ENCODE measurements around the gene CYP3A4.
"Not testable (repeated sequence)": the region's sequence is repeated elsewhere in the genome, so short reads cannot be mapped to it uniquely, and the experiment has no call there.

The CYP3A4 gene

DNA sequence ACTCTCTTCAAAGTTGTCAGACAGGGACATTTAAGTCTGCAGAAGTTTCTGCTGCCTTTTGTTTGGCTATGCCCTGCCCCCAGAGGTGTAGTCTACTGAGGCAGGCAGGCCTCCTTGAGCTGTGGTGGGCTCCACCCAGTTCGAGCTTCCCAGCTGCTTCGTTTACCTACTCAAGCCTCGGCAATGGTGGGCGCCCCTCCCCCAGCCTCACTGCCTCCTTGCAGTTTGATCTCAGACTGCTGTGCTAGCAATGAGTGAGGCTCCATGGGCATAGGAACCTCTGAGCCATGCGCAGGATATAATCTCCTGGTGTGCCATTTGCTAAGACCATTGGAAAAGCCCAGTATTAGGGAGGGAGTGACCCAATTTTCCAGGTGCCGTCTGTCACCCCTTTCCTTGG is 19.1 kb upstream of the CYP3A4 start:
- not testable (repeated sequence) for H3K9me3 Mint-ChIP-seq, H3K36me3 Mint-ChIP-seq, H3K27ac Mint-ChIP-seq, H3K4me1 Mint-ChIP-seq, H3K4me3 Mint-ChIP-seq, ATAC-seq
- peaks cover 89% of the 10 kb centered on the region for H3K27me3 Mint-ChIP-seq

DNA sequence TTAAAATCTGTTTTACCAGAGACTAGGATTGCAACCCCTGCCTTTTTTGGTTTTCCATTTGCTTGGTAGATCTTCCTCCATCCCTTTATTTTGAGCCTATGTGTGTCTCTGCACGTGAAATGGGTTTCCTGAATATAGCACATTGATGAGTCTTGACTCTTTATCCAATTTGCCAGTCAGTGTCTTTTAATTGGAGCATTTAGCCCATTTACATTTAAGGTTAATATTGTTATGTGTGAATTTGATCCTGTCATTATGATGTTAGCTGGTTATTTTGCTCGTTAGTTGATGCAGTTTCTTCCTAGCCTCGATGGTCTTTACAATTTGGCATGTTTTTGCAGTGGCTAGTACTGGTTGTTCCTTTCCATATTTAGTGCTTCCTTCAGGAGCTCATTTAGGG is 17.4 kb upstream of the CYP3A4 start:
- Mint-ChIP-seq H3K27me3 (peaks cover 82% of the 10 kb centered on the region), H3K9me3 (peaks cover 13% of the 10 kb centered on the region)
- H3K36me3 Mint-ChIP-seq, H3K27ac Mint-ChIP-seq, ATAC-seq, H3K4me3 Mint-ChIP-seq, H3K4me1 Mint-ChIP-seq: not testable (repeated sequence)

DNA sequence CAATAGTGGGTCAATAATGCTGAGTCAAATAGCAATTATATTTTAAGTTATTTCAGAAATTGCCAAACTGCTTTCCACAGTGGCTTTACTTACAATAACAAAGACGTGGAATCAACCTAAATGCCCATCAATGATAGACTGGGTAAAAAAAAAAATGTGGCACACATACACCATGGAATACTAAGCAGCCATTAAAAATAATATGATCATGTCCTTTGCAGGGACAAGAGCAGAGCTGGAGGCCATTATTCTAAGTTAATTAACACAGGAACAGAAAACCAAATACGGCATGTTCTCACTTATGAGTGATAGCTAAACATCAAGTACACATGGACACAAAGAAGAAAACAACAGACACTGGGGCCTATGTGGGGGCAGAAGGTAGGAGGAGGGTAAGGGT is 15.0 kb upstream of the CYP3A4 start:
- ATAC-seq, result no peak
- Mint-ChIP-seq H3K27me3 (peaks cover 79% of the 10 kb centered on the region), H3K9me3 (peaks cover 11% of the 10 kb centered on the region)

DNA sequence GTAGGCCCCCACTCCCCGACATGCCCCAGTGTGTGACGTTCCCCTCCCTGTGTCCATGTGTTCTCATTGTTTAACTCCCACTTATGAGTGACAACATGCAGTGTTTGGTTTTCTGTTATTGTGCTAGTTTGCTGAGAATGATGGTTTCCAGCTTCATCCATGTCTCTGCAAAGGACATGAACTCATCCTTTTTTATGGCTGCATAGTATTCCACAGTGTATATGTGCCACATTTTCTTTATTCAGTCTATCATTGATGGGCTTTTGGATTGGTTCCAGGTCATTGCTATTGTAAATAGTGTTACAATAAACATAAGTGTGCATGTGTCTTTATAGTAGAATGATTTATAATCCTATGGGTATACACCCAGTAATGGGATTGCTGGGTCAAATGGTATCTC is 11.9 kb upstream of the CYP3A4 start:
- Mint-ChIP-seq H3K27me3 (peaks cover 67% of the 10 kb centered on the region), H3K9me3 (peaks cover 11% of the 10 kb centered on the region)
- H3K27ac Mint-ChIP-seq, H3K4me3 Mint-ChIP-seq, ATAC-seq, H3K4me1 Mint-ChIP-seq, H3K36me3 Mint-ChIP-seq: not testable (repeated sequence)

More for the DNA sequence above, 15.0 kb upstream of the CYP3A4 start:
- Mint-ChIP-seq H3K36me3 (no peaks in the 10 kb centered on the region), H3K4me3 (no peak overlapping the region), H3K27ac (no peak overlapping the region), H3K4me1 (no peaks in the 10 kb centered on the region)

DNA sequence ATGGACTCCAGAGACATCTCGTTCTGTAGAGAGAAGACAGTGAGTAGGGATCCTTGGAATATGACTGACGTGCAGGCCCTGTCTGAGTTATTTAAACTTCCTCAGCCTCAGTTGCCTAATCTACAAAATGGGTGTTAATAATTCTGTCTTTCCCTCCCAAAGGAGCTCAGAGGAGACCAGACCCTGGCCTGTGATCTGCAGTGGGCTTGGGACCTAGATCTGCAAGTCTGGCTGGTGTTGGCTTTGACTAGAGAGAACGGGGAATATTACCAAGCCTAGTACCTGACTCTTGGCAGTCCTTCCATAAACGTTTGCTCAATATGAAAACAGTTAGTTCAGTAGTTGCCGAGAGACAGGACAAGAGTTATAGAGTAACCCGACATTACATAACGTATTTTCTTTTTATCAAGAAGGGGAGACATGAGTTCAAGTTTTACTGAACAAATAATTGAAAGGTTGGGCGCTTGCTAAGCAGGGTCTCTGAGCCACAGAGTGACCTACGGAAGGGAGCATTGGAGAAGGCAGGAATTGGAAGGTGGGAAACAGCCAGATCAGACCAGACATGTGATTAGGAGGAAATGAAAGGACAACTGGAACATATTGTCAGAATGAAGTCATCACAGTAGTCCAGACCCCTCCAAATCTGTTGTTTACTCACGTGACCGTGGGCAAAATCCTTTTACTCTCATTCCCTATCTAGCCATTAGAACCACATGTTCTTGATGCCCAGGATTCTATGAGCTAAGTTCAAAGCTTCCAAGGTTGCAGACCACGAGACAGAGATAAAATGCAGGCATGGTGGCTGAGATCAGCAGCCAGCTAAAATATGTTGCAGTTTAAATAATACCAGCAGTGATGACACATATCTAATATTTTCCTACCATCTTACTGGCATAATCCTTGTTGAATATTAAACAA is 10.9 kb upstream of the CYP3A4 start:
- peaks cover 11% of the 10 kb centered on the region for H3K9me3 Mint-ChIP-seq
- no peaks in the 10 kb centered on the region for H3K4me1 Mint-ChIP-seq
- peaks cover 66% of the 10 kb centered on the region for H3K27me3 Mint-ChIP-seq
- ATAC-seq, result no peak
- H3K27ac Mint-ChIP-seq, result no peak overlapping the region
- H3K36me3 Mint-ChIP-seq, result no peaks in the 10 kb centered on the region
- no peak overlapping the region for H3K4me3 Mint-ChIP-seq

DNA sequence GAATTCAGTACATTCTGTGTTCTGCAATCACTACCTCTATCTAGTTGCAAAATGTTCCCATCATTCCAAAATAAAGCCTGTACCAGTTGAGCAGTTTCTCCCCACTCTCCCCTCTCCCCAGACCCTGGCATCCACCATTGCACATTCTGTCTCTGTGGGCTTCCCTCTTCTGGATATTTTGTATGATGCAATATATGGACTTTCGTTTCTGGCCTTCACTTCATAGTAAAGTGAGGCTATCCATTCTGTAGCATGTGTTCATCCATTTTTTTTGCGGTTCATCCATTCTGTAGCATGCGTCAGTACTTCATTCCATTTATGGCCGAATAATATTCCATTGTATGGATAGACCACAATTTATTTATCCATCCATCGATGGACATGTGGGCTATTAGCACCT is 9.5 kb upstream of the CYP3A4 start:
- no peaks in the 10 kb centered on the region for H3K36me3 Mint-ChIP-seq
- no peaks in the 10 kb centered on the region for H3K4me1 Mint-ChIP-seq
- ATAC-seq, result no peak

DNA sequence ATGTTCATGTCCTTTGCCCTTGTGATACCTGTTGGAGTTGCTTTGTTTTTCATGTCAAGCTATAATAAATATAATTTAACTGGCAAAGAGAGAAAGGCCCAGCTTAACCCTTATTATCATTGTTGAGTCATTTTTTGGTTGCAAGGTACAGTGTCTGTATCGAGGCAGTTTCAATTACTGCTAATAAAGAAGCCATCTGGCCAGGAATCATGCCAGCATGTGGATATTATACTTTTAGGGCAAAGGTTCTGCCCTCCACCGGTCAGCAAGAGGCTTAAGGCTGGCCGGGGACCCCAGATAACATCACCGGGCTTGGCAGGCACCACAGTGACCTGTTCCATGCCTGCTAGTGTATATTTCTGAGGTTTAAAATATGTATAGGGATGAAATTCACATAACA is 9.0 kb upstream of the CYP3A4 start:
- Mint-ChIP-seq H3K4me1 (no peaks in the 10 kb centered on the region), H3K9me3 (peaks cover 6% of the 10 kb centered on the region), H3K36me3 (no peaks in the 10 kb centered on the region), H3K27ac (no peak overlapping the region), H3K4me3 (no peak overlapping the region), H3K27me3 (peaks cover 71% of the 10 kb centered on the region)
- ATAC-seq, result no peak

More for the DNA sequence above, 9.5 kb upstream of the CYP3A4 start:
- Mint-ChIP-seq H3K27ac (no peak overlapping the region), H3K9me3 (peaks cover 11% of the 10 kb centered on the region), H3K27me3 (peaks cover 73% of the 10 kb centered on the region), H3K4me3 (no peak overlapping the region)

DNA sequence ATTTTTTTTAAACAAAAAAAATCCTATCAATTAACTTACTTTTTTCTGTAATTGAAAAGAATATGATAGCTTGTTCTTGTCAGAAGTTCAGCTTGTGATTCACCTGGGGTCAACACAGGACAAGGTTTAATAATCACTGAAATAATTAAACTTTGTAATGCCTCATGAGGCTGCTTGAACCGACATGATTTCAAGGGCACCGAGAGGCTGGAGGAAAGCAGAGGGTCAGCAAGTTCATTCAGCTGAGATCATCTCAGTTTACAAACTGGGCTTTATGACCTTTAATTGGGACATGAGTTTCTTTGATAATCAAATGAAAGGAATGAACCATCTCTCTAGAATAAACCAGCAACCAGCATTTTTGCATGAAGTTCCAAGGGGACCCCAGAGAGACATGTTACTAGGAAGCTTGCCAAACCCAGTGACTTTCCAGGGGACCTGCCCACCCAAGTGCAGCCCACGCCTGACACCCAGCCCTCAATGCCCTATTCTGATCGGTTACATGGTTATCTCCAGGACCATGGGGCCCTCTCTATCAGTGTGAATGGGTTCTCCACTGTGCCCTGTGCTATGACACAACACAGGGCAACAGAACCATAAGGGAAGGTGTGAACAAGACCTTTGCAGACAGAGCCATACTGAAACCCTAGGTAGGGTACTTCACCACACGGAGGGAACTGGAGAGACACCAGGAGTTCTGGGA is 7.8 kb upstream of the CYP3A4 start:
- Mint-ChIP-seq H3K36me3 (no peaks in the 10 kb centered on the region), H3K4me3 (no peak overlapping the region), H3K4me1 (no peaks in the 10 kb centered on the region), H3K27ac (no peak overlapping the region), H3K27me3 (peaks cover 64% of the 10 kb centered on the region), H3K9me3 (peaks cover 3% of the 10 kb centered on the region)
- ATAC-seq, result peak; percentile 47

DNA sequence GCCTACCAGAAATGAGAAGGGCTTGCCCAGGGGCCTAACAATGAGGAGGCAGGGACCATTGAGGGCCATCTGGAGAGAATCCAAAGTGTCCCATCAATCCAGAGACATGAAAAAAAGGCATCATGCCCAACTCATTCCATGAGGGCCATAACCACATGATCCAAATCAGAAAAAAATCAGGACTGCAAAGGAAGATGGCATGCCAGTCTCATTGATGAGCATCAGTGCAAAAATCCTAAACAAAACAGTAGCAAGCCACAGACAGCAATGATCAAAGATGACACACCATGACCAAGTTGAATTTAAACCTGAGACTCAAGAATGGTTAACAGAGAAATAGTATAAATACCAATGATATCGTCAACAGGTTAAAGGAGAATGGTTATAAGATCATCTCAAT is 7.0 kb upstream of the CYP3A4 start:
- no peak overlapping the region for H3K4me3 Mint-ChIP-seq
- no peak for ATAC-seq
- H3K9me3 Mint-ChIP-seq, result peaks cover 3% of the 10 kb centered on the region
- no peak overlapping the region for H3K27ac Mint-ChIP-seq
- H3K36me3 Mint-ChIP-seq, result no peaks in the 10 kb centered on the region
- H3K27me3 Mint-ChIP-seq, result peaks cover 60% of the 10 kb centered on the region
- H3K4me1 Mint-ChIP-seq, result no peaks in the 10 kb centered on the region

DNA sequence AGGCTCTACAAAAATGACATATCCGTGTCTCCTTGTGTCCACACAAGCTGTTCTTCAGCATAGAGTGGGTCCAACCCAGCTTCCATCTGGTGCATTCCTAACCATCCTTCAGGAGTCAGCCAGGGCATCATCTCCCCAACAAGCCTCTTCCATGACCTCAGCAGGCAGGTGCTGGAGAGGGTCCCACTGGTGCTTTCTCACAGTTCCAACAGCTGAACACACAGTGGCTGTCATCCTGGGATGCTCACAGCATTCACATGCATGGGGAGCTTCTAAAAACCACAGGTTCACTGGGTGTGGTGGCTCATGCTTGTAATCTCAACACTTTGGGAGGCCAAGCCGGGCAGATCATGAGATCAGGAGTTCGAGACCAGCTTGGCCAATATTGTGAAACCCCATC is 6.4 kb upstream of the CYP3A4 start:
- H3K9me3 Mint-ChIP-seq, result no peaks in the 10 kb centered on the region
- no peak overlapping the region for H3K27ac Mint-ChIP-seq
- peaks cover 61% of the 10 kb centered on the region for H3K27me3 Mint-ChIP-seq

DNA sequence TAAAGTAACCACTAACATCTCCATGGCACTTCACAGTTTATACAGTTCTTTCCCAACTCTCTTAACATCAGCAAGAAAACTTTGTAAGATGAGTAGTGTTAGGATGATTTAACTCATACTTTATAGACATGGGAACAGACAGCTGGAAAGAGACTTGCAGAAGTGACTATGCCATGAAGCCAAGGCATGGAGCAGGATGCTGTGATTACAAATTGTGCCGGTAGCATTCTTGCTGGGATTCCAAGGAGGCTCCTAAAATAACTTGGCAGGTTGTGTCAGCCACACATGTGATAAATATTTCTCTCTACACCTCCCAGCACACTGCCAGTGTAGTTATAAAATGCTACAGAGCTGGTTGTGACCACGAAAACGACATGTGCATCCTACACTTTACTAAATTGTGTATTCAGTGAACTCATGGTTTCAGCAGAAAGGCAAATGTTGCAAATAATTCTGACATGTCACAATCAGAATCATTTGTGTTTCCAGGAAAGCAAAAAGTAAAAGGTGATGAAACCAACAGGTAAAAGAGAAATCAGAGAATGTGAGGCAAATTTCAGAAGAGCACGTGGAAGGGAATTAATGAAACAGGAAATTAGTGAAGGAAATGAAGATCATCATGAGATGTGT is 5.6 kb upstream of the CYP3A4 start:
- no peak overlapping the region for H3K4me3 Mint-ChIP-seq
- no peaks in the 10 kb centered on the region for H3K36me3 Mint-ChIP-seq
- H3K9me3 Mint-ChIP-seq, result no peaks in the 10 kb centered on the region
- H3K4me1 Mint-ChIP-seq, result no peaks in the 10 kb centered on the region
- no peak for ATAC-seq
- H3K27ac Mint-ChIP-seq, result no peak overlapping the region
- H3K27me3 Mint-ChIP-seq, result peaks cover 62% of the 10 kb centered on the region

More for the DNA sequence above, 6.4 kb upstream of the CYP3A4 start:
- H3K36me3 Mint-ChIP-seq, result no peaks in the 10 kb centered on the region
- ATAC-seq, result no peak
- H3K4me3 Mint-ChIP-seq, result no peak overlapping the region
- H3K4me1 Mint-ChIP-seq, result no peaks in the 10 kb centered on the region

DNA sequence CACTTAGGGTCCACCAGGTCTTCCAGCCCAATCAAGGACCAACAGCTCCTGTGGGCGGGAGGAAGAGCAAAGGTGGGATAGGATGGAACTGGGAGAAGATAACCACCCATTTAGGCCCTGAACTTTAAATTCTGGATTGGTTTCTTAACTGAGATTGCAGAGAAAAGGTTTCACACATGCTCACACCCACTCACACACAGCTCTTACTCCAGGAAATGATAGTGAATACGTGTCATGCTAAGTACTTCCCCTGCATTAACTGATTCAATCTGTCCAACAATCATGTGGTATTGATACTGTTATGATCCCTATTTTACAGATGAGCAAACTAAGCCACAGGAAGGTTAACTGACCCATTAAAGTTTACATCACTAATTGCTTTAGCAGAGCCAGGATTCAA is 4.6 kb upstream of the CYP3A4 start:
- Mint-ChIP-seq H3K27ac (no peak overlapping the region), H3K9me3 (no peaks in the 10 kb centered on the region), H3K4me1 (no peaks in the 10 kb centered on the region), H3K4me3 (no peak overlapping the region), H3K27me3 (peaks cover 63% of the 10 kb centered on the region), H3K36me3 (no peaks in the 10 kb centered on the region)
- ATAC-seq, result no peak

DNA sequence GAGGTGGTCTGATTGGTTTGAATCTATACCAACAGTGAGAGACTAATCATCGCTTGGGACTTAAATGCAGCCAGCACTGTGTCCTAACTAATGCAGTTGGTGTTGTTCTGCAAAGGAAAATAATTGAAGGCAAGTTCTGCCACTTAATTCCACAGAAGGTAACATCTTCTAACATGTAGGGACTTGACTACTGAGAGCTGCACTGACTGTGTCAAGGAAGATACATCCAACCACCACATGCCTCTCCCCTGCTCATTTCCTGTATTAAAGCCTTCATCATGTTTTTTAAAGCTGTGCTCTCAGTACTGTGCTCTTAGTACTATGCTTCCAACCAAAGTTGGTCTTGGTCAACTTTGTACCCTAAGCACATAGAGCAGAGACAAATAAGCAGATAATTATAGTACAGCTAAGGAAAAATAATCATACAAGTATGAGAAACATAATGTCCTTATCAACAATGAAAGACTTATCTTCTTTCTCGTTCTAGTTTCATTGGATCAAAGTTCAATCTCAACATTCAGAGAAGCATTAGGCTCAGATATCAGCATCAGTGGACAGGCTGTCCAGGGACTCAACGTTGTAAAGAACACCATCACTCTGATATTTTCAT is 2.8 kb upstream of the CYP3A4 start:
- H3K27me3 Mint-ChIP-seq, result peaks cover 54% of the 10 kb centered on the region
- no peak overlapping the region for H3K27ac Mint-ChIP-seq
- H3K4me3 Mint-ChIP-seq, result no peak overlapping the region
- no peaks in the 10 kb centered on the region for H3K9me3 Mint-ChIP-seq
- no peak for ATAC-seq
- H3K4me1 Mint-ChIP-seq, result no peaks in the 10 kb centered on the region
- H3K36me3 Mint-ChIP-seq, result no peaks in the 10 kb centered on the region

DNA sequence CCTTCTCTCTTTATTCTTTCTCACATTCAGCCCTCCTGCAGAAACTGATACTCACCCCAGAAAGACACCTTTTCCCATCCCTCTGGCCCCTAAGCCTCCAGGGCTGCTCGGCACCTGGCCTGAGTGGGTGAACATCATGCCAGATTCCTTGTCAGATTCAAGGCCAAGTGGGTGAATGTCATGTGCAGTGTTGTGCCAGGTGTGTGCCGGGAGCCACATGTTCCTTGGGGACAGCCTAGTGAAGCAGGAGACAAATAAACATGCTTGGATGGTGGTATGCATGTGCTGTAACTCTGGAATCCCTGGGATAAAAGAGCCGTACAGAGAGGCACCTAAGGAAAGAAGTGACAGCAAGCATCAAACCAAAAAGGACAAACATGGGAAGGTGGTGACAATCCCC is 1.7 kb upstream of the CYP3A4 start:
- not testable (repeated sequence) for ATAC-seq

More for the DNA sequence above, 1.7 kb upstream of the CYP3A4 start:
- not testable (repeated sequence) for H3K4me1 Mint-ChIP-seq, H3K27ac Mint-ChIP-seq, H3K4me3 Mint-ChIP-seq, H3K36me3 Mint-ChIP-seq, H3K9me3 Mint-ChIP-seq
- H3K27me3 Mint-ChIP-seq, result peaks cover 60% of the 10 kb centered on the region
